T-helper 1 cell treated with Interleukin-12 subunit alpha and Interleukin-12 subunit beta and Interleukin-4 antibody, amounts not matched to agents 30 μg/mL and 1 μg/mL, for 36 hours (primary cell): Measurements from ENCODE around the gene GNAQ.

Source experiments
- H3K27ac Mint-ChIP-seq: one replicate; pipeline ENCODE4 v1.8.0; 2021; ENCODE audit warnings: mild to moderate bottlenecking, mixed read lengths
- H3K27me3 Mint-ChIP-seq: one replicate; pipeline ENCODE4 v1.8.0; 2021; ENCODE audit warnings: low read depth, mixed read lengths
- H3K36me3 Mint-ChIP-seq: one replicate; pipeline ENCODE4 v1.8.0; 2021; ENCODE audit warnings: low read depth, mixed read lengths
- H3K4me1 Mint-ChIP-seq: one replicate; pipeline ENCODE4 v1.8.0; 2021; ENCODE audit warnings: low read depth, mixed read lengths
- H3K4me3 Mint-ChIP-seq: one replicate; pipeline ENCODE4 v1.8.0; 2021; ENCODE audit warnings: mild to moderate bottlenecking, moderate library complexity, mixed read lengths
- H3K9me3 Mint-ChIP-seq: one replicate; pipeline ENCODE4 v1.8.0; 2021; ENCODE audit warnings: mixed read lengths

The GNAQ gene

DNA sequence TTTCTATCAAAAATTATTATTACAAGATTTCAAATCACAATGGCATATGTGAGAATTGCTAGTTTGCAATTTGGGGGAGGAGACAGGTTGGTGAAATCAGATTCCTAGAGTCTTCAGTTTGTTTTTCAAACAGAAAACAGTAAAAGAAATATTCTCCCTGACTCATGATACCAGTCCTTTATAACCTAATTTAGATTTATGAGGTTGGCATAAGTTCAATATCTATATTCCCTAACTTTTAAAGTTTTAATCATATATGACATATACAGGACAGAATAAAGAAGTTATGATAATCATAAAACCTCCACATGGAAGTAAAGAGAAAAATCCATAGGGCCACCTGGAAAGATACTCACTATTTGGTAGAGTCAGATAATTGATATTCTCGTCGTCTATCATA is 216.4 kb downstream of the GNAQ start:
- H3K36me3 Mint-ChIP-seq, result peaks cover 11% of the 10 kb centered on the region
- H3K27ac Mint-ChIP-seq, result no peak overlapping the region
- H3K4me3 Mint-ChIP-seq, result no peak overlapping the region
- H3K4me1 Mint-ChIP-seq, result peaks cover 13% of the 10 kb centered on the region
- no peaks in the 10 kb centered on the region for H3K9me3 Mint-ChIP-seq
- H3K27me3 Mint-ChIP-seq, result no peaks in the 10 kb centered on the region

DNA sequence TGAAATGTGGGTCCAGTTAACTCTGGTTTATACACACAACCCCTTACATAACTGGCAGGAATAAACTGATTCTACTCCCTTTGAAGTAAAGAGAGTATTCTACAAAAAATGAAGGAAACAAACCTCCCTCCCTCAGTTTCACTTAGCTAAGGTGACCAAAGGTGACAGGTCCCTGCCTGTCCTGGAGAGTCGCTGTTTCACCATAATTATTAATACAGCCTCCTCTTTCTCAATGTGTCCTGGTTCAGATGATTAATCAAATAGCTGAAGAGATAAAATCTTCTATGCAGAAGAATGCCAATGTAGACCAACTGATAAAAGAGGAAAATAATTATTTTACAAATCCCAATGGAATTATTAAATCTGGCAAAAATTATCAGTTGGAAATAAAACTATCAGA is 219.8 kb downstream of the GNAQ start:
- Mint-ChIP-seq H3K4me1 (peaks cover 18% of the 10 kb centered on the region), H3K36me3 (peaks cover 19% of the 10 kb centered on the region), H3K27me3 (no peaks in the 10 kb centered on the region), H3K4me3 (no peak overlapping the region), H3K9me3 (no peaks in the 10 kb centered on the region), H3K27ac (no peak overlapping the region)

DNA sequence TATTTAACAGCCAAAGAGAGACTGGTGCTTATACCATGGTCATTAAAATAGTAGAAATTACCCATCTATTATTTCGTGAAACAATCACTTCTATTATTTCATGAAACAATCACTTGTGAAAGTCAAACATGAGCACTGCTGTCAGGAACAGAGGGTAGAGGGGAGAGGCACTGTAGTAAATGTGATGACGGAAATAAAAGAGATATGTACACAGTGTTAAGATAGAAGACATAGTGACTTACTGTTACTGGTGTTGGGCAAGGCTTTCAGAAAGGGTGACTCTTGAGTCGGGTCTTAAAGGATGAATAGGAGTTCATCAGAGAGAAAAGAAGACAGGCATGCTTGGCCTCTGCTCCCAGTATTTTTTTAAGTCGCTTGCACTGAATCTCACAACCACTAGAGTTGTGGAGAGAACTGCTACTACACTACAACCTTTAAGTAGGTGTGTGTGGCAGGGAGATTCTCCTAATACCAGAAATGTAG is 220.9 kb downstream of the GNAQ start:
- Mint-ChIP-seq H3K27me3 (no peaks in the 10 kb centered on the region), H3K36me3 (peaks cover 23% of the 10 kb centered on the region), H3K4me3 (no peak overlapping the region), H3K4me1 (peaks cover 26% of the 10 kb centered on the region), H3K9me3 (no peaks in the 10 kb centered on the region), H3K27ac (no peak overlapping the region)

DNA sequence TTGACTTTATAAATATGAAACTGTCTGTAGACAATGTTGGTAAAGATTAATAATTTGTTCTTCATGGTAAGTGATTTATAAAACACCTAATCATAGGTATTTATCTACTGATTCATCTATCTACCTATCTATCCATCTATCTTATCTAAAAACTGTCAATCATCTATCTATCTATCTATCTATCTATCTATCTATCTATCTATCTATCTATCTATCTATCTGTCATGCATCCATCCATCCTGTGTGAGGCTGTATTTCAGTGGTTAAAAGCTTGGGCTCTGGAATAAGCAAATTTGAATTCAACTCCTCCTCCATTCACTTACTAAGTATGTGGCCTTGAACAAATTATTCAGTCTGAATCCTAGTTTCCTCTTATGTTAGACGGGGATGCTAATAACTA is 221.6 kb downstream of the GNAQ start:
- peaks cover 23% of the 10 kb centered on the region for H3K36me3 Mint-ChIP-seq
- no peaks in the 10 kb centered on the region for H3K9me3 Mint-ChIP-seq
- no peak overlapping the region for H3K27ac Mint-ChIP-seq
- H3K4me1 Mint-ChIP-seq, result peaks cover 26% of the 10 kb centered on the region
- no peak overlapping the region for H3K4me3 Mint-ChIP-seq
- H3K27me3 Mint-ChIP-seq, result no peaks in the 10 kb centered on the region

DNA sequence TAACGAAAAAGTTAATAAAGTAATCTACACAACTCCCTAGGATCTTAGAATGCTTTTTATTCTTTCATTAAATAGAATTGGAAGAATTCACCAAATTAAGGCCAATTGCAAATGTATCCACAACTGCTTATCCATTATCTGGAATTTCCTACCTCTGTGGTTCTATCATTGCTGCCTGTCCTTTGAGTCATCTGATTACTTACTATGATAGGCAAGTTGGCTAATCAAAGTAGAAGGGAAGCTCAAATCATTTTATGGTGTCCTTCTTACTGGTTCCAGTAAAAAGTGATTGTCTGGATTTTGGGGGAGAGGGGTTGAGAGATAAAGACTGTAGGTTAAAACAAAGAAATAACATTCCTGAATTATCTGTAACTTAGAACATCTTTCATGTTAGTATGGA is 222.1 kb downstream of the GNAQ start:
- peaks cover 26% of the 10 kb centered on the region for H3K4me1 Mint-ChIP-seq
- H3K4me3 Mint-ChIP-seq, result no peak overlapping the region
- no peak overlapping the region for H3K27ac Mint-ChIP-seq
- no peaks in the 10 kb centered on the region for H3K9me3 Mint-ChIP-seq
- no peaks in the 10 kb centered on the region for H3K27me3 Mint-ChIP-seq
- H3K36me3 Mint-ChIP-seq, result peaks cover 22% of the 10 kb centered on the region

DNA sequence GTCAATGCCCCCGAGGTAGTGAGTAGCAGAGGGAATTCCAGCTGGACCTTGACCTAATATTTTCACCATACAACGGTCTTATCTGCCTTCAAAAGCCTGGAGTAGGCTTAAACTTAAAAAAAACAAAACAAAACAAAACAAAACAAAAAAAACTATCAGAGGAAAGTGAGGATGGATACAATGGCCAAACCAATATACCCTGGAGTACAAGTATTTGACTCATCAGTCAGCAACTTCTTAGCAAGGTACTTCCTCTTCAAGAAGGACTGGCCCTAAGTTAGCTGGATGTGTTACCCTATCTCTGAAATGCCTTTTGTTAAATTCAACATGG is 222.9 kb downstream of the GNAQ start:
- H3K4me1 Mint-ChIP-seq, result peaks cover 26% of the 10 kb centered on the region
- no peak overlapping the region for H3K4me3 Mint-ChIP-seq
- H3K9me3 Mint-ChIP-seq, result no peaks in the 10 kb centered on the region
- peaks cover 18% of the 10 kb centered on the region for H3K36me3 Mint-ChIP-seq
- no peaks in the 10 kb centered on the region for H3K27me3 Mint-ChIP-seq
- H3K27ac Mint-ChIP-seq, result peak overlapping the region; percentile 43

DNA sequence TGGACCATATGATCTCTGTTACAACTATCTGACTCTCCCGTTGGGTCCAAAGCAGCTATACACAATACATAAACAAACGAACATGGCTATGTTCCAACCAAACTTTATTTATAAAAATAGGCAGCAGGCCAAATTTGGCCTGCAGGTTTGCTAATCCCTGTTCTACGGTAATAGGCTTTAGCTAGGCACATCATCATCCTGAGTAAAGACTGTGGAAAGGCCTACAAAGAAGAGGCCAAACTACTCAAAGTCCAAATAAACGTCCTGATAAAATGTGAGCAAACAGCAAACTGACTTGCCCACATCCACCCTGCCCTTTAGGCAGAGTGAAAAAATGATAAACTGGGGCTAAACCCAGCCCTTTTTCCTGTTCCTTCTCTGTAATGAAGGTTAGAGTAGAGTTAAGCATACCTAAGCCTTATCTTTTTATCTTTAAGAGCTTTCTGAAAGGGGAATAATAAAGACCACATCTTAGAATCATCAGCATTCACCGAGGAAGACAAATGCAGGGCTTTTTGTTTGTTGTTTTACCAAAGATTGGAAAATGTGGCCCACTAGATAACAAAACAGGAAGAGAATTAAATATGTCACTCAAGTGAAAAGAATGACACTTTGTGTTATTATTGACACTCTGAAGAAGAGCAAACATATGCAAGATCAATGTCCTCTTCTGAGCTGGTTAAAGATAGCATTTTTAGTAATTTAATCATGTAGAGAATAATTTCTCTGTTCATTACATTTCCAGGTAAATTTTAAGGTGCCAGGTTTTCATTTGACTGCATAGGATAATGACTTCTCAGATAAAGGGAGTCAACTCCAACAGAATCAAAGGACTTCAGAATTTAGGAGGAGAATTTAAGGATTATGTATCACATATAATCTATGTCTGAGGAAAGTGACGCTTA is 223.5 kb downstream of the GNAQ start:
- H3K9me3 Mint-ChIP-seq, result no peaks in the 10 kb centered on the region
- no peak overlapping the region for H3K4me3 Mint-ChIP-seq
- H3K27me3 Mint-ChIP-seq, result no peaks in the 10 kb centered on the region
- H3K27ac Mint-ChIP-seq, result peak overlapping the region; percentile 57
- H3K4me1 Mint-ChIP-seq, result peaks cover 26% of the 10 kb centered on the region
- peaks cover 19% of the 10 kb centered on the region for H3K36me3 Mint-ChIP-seq

DNA sequence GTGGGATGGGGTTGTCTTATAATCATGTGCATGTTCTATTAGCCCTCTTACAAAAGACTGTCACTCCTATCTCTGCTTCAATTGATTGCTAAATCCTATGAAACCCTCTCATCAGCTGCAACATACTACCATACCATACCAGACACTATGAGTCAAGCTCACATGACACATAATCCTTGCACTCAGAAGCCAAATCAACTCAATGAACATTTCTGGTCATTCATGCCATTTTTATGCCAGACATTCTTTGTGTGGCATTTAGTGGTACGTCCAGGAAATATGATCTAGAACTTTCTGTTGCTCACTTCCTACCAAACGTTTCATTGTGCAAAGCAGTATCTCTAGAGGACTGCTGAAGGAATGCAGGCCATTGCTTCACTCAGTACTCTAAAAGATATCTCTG is 224.3 kb downstream of the GNAQ start:
- Mint-ChIP-seq H3K27ac (no peak overlapping the region), H3K4me3 (no peak overlapping the region), H3K27me3 (no peaks in the 10 kb centered on the region), H3K4me1 (peaks cover 26% of the 10 kb centered on the region), H3K36me3 (peaks cover 19% of the 10 kb centered on the region), H3K9me3 (no peaks in the 10 kb centered on the region)

DNA sequence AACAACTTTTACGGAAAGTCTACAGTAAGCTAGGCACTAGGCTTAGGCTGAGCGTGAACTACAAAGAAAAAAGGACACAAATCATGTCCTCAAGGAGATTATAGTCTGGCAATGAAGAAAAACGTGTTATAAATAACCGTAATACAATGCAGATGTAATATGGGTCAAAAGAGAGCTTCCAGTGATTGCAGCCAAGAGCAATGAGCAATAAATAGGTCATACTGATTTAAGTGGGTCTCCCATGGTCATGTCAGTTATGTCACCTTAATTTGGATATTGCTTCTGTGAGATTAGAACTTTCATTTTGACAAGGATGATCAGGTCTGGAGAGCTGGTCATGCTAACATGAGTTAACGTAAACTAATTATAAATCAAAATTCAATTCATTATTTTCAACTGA is 224.9 kb downstream of the GNAQ start:
- Mint-ChIP-seq H3K27ac (no peak overlapping the region), H3K4me1 (peaks cover 26% of the 10 kb centered on the region), H3K9me3 (no peaks in the 10 kb centered on the region), H3K27me3 (no peaks in the 10 kb centered on the region), H3K36me3 (peaks cover 19% of the 10 kb centered on the region), H3K4me3 (no peak overlapping the region)

DNA sequence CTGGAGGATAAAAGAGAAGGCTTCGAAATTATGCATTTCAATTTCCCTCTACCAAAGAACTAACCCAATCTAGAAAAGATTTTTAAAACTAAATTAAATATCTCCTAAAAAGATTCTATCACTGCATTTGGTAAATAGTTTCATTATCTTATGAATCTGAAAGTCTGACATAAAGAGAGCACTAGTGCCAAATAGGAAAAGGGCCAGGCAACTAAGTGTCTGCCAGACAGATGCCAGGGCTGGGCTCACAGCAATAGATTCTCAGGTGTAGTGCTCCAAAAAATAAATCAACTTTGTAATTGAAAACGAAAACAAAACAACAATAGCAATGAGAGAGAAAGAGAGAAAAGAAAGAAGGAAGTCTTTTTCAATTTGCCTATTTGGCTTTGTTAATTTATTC is 225.8 kb downstream of the GNAQ start:
- Mint-ChIP-seq H3K9me3 (no peaks in the 10 kb centered on the region), H3K36me3 (peaks cover 19% of the 10 kb centered on the region), H3K4me3 (no peak overlapping the region), H3K4me1 (peaks cover 34% of the 10 kb centered on the region), H3K27me3 (no peaks in the 10 kb centered on the region), H3K27ac (no peak overlapping the region)

DNA sequence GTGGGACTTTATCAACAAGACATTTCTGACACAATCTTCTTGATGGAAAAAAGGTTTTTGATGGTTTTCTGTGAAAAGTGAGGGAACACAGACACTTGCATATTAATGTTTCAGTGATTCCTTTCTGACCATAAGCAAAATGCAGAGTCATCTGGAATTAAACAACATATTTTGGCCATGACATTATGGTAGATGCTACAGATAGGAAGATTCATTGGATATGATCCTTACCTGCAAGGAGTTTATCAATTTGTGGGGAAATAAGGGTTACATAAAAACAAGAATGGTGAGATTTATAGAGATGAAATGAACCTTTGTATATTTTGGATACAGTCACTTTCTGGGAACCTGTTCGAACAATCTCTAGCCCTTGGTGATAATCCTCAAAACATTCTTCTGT is 228.2 kb downstream of the GNAQ start:
- H3K9me3 Mint-ChIP-seq, result no peaks in the 10 kb centered on the region
- H3K27me3 Mint-ChIP-seq, result no peaks in the 10 kb centered on the region
- no peak overlapping the region for H3K27ac Mint-ChIP-seq
- H3K4me3 Mint-ChIP-seq, result no peak overlapping the region
- H3K4me1 Mint-ChIP-seq, result peaks cover 31% of the 10 kb centered on the region
- peaks cover 12% of the 10 kb centered on the region for H3K36me3 Mint-ChIP-seq

DNA sequence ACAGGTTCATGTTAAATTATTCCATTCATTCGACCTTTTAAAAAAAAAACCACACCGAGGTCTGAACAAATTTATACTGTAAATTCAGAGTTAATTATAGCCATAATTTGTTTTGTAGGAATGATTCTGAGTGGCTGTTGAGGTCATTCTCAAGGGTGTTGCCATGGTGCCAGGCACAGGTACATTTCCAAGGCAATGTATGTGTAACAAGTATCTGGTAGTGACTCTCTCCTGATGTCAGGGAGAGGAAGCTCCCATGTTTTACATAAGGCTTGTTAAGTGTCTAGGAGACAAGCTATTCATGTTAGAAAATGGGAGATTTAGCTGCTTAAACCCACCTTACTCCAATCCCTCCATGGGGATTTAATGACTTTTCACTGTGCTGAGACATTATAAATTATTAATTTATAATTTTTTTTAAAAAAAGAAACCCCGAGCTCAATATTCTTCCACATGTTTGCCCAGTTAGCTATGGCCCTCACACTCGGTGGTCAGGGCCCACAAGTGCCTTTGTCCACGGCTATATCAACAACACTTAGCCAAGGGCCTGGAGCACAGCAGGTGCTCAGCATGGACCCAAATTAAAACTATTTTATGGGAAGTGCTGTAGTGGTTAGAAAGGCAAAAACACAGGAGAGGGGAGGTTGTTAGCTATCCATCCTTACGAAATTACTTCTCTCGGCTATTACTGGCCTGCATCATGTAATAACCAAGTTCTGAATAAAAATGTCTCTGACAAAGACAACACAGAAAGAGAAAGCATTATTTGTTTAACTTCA is 228.9 kb downstream of the GNAQ start:
- Mint-ChIP-seq H3K4me3 (no peak overlapping the region), H3K9me3 (no peaks in the 10 kb centered on the region), H3K4me1 (peaks cover 25% of the 10 kb centered on the region), H3K27me3 (no peaks in the 10 kb centered on the region), H3K36me3 (peaks cover 12% of the 10 kb centered on the region), H3K27ac (no peak overlapping the region)

DNA sequence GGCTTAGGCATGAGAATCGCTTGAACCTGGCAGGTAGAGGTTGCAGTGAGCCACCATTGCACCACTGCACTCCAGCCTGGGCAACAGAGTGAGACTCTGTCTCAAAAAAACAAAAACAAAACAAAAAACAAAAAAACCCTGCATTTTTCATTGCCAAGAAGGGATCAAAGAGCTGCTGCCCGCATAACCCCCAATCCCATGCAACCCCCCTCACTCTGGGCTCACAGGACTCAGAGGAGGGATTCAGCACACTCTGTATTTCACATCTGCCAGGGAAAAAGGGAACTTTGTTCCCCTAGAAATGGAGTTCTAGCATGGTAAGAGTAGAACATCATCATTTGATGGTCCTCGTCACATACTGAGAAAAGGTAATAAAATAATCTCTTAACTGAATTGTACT is 229.5 kb downstream of the GNAQ start:
- peaks cover 19% of the 10 kb centered on the region for H3K4me1 Mint-ChIP-seq
- no peaks in the 10 kb centered on the region for H3K27me3 Mint-ChIP-seq
- H3K9me3 Mint-ChIP-seq, result no peaks in the 10 kb centered on the region
- H3K4me3 Mint-ChIP-seq, result no peak overlapping the region
- H3K36me3 Mint-ChIP-seq, result peaks cover 12% of the 10 kb centered on the region
- no peak overlapping the region for H3K27ac Mint-ChIP-seq

DNA sequence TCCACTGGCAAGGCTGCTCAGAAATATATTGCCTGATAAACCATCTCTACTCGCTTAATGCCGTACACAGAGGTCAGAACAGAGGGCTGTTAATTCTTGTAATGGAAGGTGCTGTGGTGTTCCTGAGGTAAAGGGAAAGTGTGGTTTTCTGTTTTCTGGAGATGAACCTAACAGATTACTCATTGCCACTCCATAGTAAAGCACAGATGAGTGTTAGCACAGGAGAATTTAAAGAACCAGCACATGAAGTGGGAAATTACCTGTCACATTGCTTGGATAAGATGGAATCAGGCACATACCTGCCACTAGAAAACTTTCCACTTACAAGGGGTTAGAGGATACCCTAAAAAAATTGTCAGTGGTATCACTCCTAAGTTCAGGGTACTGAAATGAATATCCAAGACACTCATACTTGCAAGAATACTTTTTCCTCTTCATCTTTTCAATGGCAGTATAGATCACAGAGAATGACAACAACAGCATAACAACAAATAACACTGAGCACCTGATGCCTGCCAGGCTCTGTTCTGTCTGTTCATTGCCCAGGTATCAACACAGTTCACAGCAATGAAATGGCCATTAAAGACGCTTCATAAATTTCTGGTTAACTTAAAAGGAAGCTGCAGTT is 230.6 kb downstream of the GNAQ start:
- H3K27ac Mint-ChIP-seq, result peak overlapping the region; percentile 0
- H3K9me3 Mint-ChIP-seq, result no peaks in the 10 kb centered on the region
- H3K36me3 Mint-ChIP-seq, result peaks cover 8% of the 10 kb centered on the region
- H3K27me3 Mint-ChIP-seq, result no peaks in the 10 kb centered on the region
- no peak overlapping the region for H3K4me3 Mint-ChIP-seq
- peaks cover 13% of the 10 kb centered on the region for H3K4me1 Mint-ChIP-seq

DNA sequence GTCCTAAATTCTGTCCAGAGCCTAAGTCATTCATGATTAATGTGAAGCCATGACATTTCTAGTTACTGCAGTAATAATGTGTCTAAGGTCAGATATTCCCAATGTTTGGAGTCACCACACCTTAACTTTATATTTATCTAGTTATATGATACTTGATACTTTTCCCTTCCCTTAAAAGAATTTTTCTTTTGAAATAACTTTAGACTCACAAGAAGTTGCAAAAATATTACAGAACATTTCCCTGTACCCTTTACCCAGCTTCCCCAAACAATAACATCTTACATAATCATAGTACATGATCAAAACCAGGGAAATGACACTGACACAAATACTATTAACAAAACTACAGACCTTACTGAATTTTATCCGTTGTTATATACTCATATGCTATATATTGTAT is 233.5 kb downstream of the GNAQ start:
- H3K27me3 Mint-ChIP-seq, result no peaks in the 10 kb centered on the region
- H3K4me3 Mint-ChIP-seq, result no peak overlapping the region
- no peak overlapping the region for H3K27ac Mint-ChIP-seq
- H3K36me3 Mint-ChIP-seq, result peaks cover 8% of the 10 kb centered on the region
- no peaks in the 10 kb centered on the region for H3K9me3 Mint-ChIP-seq
- H3K4me1 Mint-ChIP-seq, result peaks cover 16% of the 10 kb centered on the region
